GM20431 (cell line): ENCODE results near the gene SNX14.
"Not testable (repeated sequence)": the region's sequence is repeated elsewhere in the genome, so short reads cannot be mapped to it uniquely, and the experiment has no call there.

Experiments
- in situ Hi-C: fragments of 300-500 bp; cut with MseI, MboI; formaldehyde crosslinking; loops from one replicate; pipeline ENCODE4 v1.15.0; 2020; ENCODE audit warnings: low sequenced_read_pairs; ENCODE audit not compliant: unreplicated experiment

Gene SNX14, protein sequence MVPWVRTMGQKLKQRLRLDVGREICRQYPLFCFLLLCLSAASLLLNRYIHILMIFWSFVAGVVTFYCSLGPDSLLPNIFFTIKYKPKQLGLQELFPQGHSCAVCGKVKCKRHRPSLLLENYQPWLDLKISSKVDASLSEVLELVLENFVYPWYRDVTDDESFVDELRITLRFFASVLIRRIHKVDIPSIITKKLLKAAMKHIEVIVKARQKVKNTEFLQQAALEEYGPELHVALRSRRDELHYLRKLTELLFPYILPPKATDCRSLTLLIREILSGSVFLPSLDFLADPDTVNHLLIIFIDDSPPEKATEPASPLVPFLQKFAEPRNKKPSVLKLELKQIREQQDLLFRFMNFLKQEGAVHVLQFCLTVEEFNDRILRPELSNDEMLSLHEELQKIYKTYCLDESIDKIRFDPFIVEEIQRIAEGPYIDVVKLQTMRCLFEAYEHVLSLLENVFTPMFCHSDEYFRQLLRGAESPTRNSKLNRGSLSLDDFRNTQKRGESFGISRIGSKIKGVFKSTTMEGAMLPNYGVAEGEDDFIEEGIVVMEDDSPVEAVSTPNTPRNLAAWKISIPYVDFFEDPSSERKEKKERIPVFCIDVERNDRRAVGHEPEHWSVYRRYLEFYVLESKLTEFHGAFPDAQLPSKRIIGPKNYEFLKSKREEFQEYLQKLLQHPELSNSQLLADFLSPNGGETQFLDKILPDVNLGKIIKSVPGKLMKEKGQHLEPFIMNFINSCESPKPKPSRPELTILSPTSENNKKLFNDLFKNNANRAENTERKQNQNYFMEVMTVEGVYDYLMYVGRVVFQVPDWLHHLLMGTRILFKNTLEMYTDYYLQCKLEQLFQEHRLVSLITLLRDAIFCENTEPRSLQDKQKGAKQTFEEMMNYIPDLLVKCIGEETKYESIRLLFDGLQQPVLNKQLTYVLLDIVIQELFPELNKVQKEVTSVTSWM

GRCh38 chr6:85593438-85594196 lies at the start of gene SNX14:
SNX14 (minus strand) TSS chr6:85593858; CDS start chr6:85593718, 140 bp downstream.
- in situ Hi-C loops: no loop called here

DNA sequence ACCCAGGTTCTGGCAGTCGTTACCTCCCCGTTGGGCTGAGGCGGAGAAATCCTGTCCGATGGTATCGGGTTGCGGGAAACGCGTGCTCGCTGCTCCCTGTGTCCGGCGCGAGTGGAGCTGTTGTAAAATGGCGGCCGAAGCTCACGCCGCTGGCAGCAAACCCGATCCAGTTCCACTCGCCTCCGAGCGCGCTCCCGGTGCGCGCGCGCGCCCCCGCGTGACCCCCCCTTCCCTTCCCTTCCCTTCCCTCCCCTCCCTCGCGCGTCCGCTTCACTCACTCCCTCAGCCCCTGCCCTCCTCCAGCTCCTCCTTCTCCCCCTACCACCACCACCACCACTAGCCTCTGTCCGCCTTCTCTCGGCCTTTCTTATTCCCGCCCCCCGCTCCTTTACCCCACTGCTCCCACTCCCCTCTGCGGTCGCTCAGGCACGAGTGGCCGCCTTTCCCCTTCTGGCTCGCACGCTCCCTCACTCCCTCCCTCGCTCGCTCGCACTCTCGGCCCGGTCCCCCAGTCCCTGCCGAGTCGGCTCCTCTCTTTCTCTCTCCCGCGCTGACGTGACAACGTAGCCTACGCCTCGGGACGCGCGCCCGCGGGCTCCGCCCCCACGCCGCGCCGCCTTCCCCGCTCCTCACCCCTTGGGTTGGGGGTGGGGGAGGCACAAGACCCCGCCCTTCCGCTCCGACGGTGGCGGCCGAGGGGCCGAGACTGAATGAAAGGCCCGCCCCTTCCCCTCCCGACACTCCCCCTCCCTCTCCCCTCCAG lies 49.3 kb upstream of the SNX14 start, which contains the start of gene SYNCRIP:
Gene SYNCRIP, minus strand, starts transcription at position 113 of the 763 bp plus-strand sequence. CDS start 1,447 bp downstream, outside the sequence.
- in situ Hi-C loops: no loop called here

GRCh38 chr6:85641897-85642773 lies 48.5 kb upstream of the SNX14 start:
- in situ Hi-C loops: no loop called here

- in situ Hi-C loops: no loop called here
Measured at GRCh38 chr6:85641522-85641896, 47.9 kb upstream of the SNX14 start.

- in situ Hi-C loops: no loop called here
Measured at GRCh38 chr6:85640821-85641220, 47.2 kb upstream of the SNX14 start.

- in situ Hi-C loops: no loop called here
Measured at GRCh38 chr6:85637579-85637978, 43.9 kb upstream of the SNX14 start.

DNA sequence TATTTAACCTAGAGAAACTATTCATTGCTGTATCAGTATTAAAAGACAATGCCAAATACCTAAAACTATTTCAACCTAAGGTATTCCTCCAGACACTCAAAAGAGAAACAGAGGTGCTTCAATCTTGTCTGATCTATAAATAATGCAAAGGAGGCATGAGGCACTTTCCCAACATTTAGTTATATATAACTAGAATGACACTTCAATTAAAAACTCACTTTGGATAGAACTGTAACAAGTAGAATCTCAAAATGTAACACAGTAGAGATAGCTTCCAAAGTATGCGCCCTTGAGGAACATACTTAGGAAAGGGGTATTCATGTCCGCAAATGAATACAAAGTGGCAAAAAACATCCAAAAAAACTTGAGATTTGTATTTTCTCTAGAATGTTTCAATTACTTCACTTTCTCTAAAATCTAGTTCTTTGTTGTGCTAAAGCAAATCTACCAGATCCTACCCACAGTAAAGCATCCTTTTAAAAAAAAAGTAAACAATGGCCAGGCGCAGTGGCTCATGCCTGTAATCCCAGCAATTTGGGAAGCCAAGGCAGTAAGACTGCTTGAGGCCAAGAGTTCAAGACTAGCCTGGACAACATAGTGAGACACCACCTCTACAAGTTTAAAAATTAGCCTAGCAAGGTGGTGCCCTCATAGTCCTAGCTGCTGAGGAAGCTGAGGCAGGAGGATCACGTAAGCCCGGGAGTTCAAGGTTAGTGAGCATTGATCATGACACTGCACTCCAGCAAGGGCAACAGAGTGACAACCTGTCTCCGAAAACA lies 38.7 kb upstream of the SNX14 start:
- in situ Hi-C loops: no loop called here

DNA sequence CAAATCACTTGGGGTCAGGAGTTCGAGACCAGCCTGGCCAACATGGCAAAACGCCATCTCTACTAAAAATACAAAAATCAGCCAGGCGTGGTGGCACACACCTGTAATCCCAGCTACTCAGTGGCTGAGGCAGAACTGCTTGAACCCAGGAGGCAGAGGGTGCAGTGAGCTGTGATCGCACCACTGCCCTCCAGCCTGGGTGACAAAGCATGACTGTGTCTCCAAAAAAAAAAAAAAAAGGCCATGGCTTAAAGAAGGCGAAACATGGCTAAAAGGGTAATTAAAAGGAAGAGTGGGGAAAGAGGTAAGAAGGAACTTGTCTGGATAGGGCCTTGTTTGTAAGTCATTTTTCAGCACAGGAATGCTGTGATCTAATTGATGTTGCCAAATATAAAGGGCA lies 37.5 kb upstream of the SNX14 start:
- in situ Hi-C loops: not testable (repeated sequence)

DNA sequence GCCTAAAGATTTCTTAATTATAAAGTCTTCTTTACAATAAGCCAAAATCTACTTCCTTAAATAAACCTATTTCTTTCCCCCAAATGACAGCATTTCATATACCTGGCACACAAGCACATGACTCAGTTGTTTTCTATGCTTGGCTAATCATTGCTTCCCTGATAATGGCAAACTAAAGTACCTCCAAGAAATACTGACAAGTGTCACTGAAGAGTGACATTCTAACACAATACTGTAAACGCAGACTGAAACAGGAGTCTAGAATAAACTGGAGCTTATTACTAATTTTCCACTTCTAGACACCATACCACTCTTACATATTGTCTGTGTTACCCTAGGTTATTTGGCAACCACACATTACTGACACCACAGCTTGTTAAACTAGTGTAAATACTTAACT lies 34.7 kb upstream of the SNX14 start:
- in situ Hi-C loops: no loop called here

DNA sequence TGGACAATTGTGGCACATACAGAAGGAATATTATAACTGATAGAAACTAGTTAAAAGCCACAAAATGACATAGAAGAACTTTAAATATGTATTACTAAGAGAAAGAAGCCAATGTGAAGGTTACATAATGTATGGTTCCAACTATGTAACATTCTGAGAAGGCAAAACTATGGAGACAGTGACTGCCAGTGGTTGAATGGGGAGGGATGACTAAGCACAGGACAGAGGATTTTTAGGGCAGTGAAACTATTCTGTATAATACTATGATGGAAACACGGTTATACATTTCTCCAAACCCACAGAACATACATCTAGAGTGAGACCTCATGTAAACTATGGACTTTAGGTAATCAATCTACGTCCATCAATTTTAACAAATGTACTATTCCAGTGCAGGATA lies 26.6 kb upstream of the SNX14 start:
- in situ Hi-C loops: no loop called here

DNA sequence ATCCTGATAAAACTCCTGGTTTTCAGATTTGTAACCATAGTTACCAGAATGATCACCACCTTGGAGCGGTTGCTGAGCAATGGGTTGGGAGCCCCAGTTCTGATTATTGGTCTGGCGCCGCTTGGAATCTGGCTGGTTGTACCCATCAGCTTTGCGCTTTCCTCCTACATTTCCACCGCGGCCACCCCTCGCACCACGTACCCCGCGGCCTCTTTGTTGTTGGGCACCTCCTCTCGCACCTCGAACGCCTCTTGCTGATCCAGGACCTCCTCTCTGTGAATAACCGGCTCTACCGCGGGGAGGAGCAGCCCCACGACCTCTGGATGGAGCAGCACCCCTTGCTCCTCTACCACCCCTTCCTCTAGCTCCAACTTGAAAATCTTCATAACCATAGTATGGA lies 21.1 kb upstream of the SNX14 start:
- in situ Hi-C loops: no loop called here

- in situ Hi-C loops: no loop called here
Measured at GRCh38 chr6:85612690-85613474, 19.2 kb upstream of the SNX14 start.

GRCh38 chr6:85610182-85610895 lies 16.7 kb upstream of the SNX14 start:
- in situ Hi-C loops: no loop called here

GRCh38 chr6:85602100-85602499 lies 8.4 kb upstream of the SNX14 start:
- in situ Hi-C loops: no loop called here

- in situ Hi-C loops: no loop called here
Measured at GRCh38 chr6:85600713-85601313, 7.2 kb upstream of the SNX14 start.
